HEK293 (cell line): ENCODE results near the gene KIF4A.

Source experiments
- GLI4 ChIP-seq: fragments of 450-650 bp; formaldehyde crosslinking; IDR thresholded peaks from 2 replicates; pipeline ENCODE4 v1.5.1; 2016; ENCODE audit warnings: missing biosample characterization, missing genetic modification characterization
- OVOL3 ChIP-seq: fragments of 450-650 bp; formaldehyde crosslinking; IDR thresholded peaks from 2 replicates; pipeline ENCODE4 v1.5.1; 2016; ENCODE audit warnings: missing biosample characterization, missing genetic modification characterization
- YY1 ChIP-seq: fragments of 450-650 bp; formaldehyde crosslinking; IDR thresholded peaks from 2 replicates; pipeline ENCODE4 v1.5.1; 2018; ENCODE audit warnings: missing biosample characterization, missing genetic modification characterization
- ZIC2 ChIP-seq: fragments of 450-650 bp; formaldehyde crosslinking; IDR thresholded peaks from 2 replicates; pipeline ENCODE4 v1.5.1; 2016; ENCODE audit warnings: missing biosample characterization, missing genetic modification characterization
- ZNF133 ChIP-seq: fragments of 450-650 bp; formaldehyde crosslinking; IDR thresholded peaks from 2 replicates; pipeline ENCODE4 v1.5.1; 2016; ENCODE audit warnings: missing biosample characterization, missing genetic modification characterization
- ZNF223 ChIP-seq: fragments of 450-650 bp; formaldehyde crosslinking; IDR thresholded peaks from 2 replicates; pipeline ENCODE4 v1.5.1; 2016; ENCODE audit warnings: missing biosample characterization, missing genetic modification characterization
- ZNF239 ChIP-seq: fragments of 450-650 bp; formaldehyde crosslinking; IDR thresholded peaks from 2 replicates; pipeline ENCODE4 v1.5.1; 2016; ENCODE audit warnings: missing biosample characterization, missing genetic modification characterization
- ZNF266 ChIP-seq: fragments of 450-650 bp; formaldehyde crosslinking; IDR thresholded peaks from 2 replicates; pipeline ENCODE4 v1.5.1; 2016; ENCODE audit warnings: missing biosample characterization, missing genetic modification characterization, low read depth
- ZNF324 ChIP-seq: fragments of 450-650 bp; formaldehyde crosslinking; IDR thresholded peaks from 2 replicates; pipeline ENCODE4 v1.5.1; 2016; ENCODE audit warnings: missing biosample characterization, missing genetic modification characterization
- TF ChIP-seq, protein P1 (sequence below): fragments of 450-650 bp; formaldehyde crosslinking; IDR thresholded peaks from 2 replicates; pipeline ENCODE4 v1.5.1; 2016; ENCODE audit warnings: missing biosample characterization, missing genetic modification characterization
- TF ChIP-seq, protein P2 (sequence below): fragments of 450-650 bp; formaldehyde crosslinking; IDR thresholded peaks from 2 replicates; pipeline ENCODE4 v1.5.1; 2016; ENCODE audit warnings: missing biosample characterization, missing genetic modification characterization
- TF ChIP-seq, protein P3 (sequence below): fragments of 450-650 bp; formaldehyde crosslinking; IDR thresholded peaks from 2 replicates; pipeline ENCODE4 v1.5.1; 2017; ENCODE audit warnings: missing biosample characterization, missing genetic modification characterization
- TF ChIP-seq, protein P4 (sequence below): fragments of 450-650 bp; formaldehyde crosslinking; IDR thresholded peaks from 2 replicates; pipeline ENCODE4 v1.5.1; 2016; ENCODE audit warnings: missing biosample characterization, missing genetic modification characterization

DNA sequence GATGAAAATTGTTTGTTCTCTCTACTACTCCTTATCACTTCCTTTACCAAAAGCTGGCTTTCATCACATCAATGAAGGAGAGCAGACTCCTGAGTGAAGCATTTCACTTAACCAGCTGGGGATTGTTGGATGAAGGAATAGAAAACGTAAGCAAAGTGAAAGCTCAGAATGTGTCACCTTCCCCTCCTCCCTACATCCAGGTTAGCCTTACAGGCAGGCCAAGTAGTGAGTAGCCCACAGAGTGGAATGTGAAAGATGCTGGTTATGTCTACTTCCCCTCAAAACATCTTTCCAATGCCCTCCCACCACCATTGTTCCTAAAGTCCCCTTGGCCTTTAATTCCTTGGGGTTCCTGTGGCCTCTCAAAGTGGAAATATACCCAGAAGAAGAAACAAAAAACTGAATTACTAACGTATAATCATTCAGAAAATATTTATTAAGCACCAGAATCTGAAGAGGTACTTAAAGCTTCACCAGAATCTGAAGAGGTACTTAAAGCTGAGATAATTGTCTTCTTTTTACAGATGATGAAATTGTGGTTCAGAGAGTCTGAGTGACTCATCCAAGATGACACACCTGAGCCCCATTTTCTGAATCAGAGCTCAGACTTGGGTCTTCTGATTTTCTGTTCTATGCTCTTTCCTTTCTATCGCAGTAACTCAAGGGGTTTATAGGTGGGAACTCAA, 36.4 kb upstream of the KIF4A start:
- TF ChIP-seq, protein P1, sequence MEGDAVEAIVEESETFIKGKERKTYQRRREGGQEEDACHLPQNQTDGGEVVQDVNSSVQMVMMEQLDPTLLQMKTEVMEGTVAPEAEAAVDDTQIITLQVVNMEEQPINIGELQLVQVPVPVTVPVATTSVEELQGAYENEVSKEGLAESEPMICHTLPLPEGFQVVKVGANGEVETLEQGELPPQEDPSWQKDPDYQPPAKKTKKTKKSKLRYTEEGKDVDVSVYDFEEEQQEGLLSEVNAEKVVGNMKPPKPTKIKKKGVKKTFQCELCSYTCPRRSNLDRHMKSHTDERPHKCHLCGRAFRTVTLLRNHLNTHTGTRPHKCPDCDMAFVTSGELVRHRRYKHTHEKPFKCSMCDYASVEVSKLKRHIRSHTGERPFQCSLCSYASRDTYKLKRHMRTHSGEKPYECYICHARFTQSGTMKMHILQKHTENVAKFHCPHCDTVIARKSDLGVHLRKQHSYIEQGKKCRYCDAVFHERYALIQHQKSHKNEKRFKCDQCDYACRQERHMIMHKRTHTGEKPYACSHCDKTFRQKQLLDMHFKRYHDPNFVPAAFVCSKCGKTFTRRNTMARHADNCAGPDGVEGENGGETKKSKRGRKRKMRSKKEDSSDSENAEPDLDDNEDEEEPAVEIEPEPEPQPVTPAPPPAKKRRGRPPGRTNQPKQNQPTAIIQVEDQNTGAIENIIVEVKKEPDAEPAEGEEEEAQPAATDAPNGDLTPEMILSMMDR (tag by site-specific recombination), result no peak
- no peak for TF ChIP-seq ZNF266 (tag by site-specific recombination)
- TF ChIP-seq, protein P2, sequence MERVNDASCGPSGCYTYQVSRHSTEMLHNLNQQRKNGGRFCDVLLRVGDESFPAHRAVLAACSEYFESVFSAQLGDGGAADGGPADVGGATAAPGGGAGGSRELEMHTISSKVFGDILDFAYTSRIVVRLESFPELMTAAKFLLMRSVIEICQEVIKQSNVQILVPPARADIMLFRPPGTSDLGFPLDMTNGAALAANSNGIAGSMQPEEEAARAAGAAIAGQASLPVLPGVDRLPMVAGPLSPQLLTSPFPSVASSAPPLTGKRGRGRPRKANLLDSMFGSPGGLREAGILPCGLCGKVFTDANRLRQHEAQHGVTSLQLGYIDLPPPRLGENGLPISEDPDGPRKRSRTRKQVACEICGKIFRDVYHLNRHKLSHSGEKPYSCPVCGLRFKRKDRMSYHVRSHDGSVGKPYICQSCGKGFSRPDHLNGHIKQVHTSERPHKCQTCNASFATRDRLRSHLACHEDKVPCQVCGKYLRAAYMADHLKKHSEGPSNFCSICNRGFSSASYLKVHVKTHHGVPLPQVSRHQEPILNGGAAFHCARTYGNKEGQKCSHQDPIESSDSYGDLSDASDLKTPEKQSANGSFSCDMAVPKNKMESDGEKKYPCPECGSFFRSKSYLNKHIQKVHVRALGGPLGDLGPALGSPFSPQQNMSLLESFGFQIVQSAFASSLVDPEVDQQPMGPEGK (tag by site-specific recombination), result no peak
- no peak for TF ChIP-seq ZNF239 (tag by site-specific recombination)
- no peak for TF ChIP-seq GLI4 (tag by site-specific recombination)
- TF ChIP-seq, protein P3, sequence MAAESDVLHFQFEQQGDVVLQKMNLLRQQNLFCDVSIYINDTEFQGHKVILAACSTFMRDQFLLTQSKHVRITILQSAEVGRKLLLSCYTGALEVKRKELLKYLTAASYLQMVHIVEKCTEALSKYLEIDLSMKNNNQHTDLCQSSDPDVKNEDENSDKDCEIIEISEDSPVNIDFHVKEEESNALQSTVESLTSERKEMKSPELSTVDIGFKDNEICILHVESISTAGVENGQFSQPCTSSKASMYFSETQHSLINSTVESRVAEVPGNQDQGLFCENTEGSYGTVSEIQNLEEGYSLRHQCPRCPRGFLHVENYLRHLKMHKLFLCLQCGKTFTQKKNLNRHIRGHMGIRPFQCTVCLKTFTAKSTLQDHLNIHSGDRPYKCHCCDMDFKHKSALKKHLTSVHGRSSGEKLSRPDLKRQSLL (tag by site-specific recombination), result no peak
- TF ChIP-seq OVOL3, result no peak
- no peak for TF ChIP-seq ZNF133 (tag by site-specific recombination)
- no peak for TF ChIP-seq YY1
- no peak for TF ChIP-seq ZNF223 (tag by site-specific recombination)
- no peak for TF ChIP-seq ZIC2
- no peak for TF ChIP-seq ZNF324 (tag by site-specific recombination)
- TF ChIP-seq, protein P4, sequence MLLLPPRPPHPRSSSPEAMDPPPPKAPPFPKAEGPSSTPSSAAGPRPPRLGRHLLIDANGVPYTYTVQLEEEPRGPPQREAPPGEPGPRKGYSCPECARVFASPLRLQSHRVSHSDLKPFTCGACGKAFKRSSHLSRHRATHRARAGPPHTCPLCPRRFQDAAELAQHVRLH (tag by site-specific recombination), result no peak
